K562 (cell line): ENCODE results near the gene RNF152. TPM values are rescaled to one million over a fixed set of nuclear protein-coding genes. Genes with fewer than 3 reads are reported as not detected.

Experiments used
- ATAC-seq: fragments of 200-7000 bp; cut with Tn5 transposase; 3 replicates; pipeline ENCODE4 v1.9.1; 2020; ENCODE audit warnings: moderate library complexity
- BruUV-seq: library from RNA; stranded (reverse); fragments of 400-500 nt; replicated peaks from 2 replicates; lab custom pipeline; 2021; lab: Mats Ljungman, UMichigan
- CTCF ChIA-PET: fragments of 300-600 bp; formaldehyde crosslinking; extraction: SDS; loops from one replicate; lab custom pipeline; 2021; ENCODE audit warnings: low intra/inter-chr PET ratio; lab: Yijun Ruan, JAX
- POLR2A ChIA-PET: fragments of 300-600, 350-650 bp; sonication (Branson Sonifier 250); formaldehyde crosslinking; extraction: SDS; loops from one replicate; lab custom pipeline; 2021; ENCODE audit warnings: antibody characterized with exemption, inconsistent platforms; lab: Yijun Ruan, JAX
- DNase-seq, 4 experiments: peaks; one replicate each; pipeline versions ENCODE4 v3.0.0 to v3.0.0-alpha.2; 2011 to 2018; ENCODE audit warnings: low spot score in 3 of 4, mixed read lengths in 3 of 4; ENCODE audit errors: extremely low read depth in 1 of 4
- FAIRE-seq: peaks from 2 replicates; lab custom pipeline; 2011; peaks lifted over from hg19 to GRCh38; lab: Jason Lieb, UNC
- H2AFZ ChIP-seq: 2 replicates; pipeline ENCODE4 v1.6.0; 2011; ENCODE audit warnings: low read depth, low read length, control low read depth, inconsistent platforms
- H3K27ac ChIP-seq: fragments of 200-600 bp; 3 replicates; pipeline ENCODE4 v1.8.0; 2011; ENCODE audit warnings: low read depth, mild to moderate bottlenecking, control low read depth, inconsistent platforms, low read length, moderate library complexity, mixed read lengths; ENCODE audit errors: extremely low read depth
- H3K27me3 ChIP-seq, 2 experiments: fragments of 300-600 bp in 1 of 2; 2 replicates in 1 of 2; 3 replicates in 1 of 2; pipeline versions ENCODE4 v1.6.0 to v1.8.0; 2011; ENCODE audit warnings: inconsistent platforms in 2 of 2, low read length in 2 of 2, mild to moderate bottlenecking in 1 of 2, mixed read lengths in 1 of 2, moderate library complexity in 1 of 2; ENCODE audit not compliant: control insufficient read depth in 2 of 2, insufficient read depth in 2 of 2
- H3K36me3 ChIP-seq: fragments of 300-600 bp; 3 replicates; pipeline ENCODE4 v1.8.0; 2011; ENCODE audit warnings: mild to moderate bottlenecking, low read length, inconsistent platforms; ENCODE audit not compliant: control insufficient read depth, insufficient read depth
- H3K4me1 ChIP-seq, 2 experiments: fragments of 200-600 bp in 1 of 2; replicated peaks in 1 of 2; 2 replicates in 1 of 2; 3 replicates in 1 of 2; pipeline versions ENCODE4 v1.5.1 to v1.8.0; 2011; ENCODE audit warnings: inconsistent platforms in 2 of 2, low read length in 2 of 2, mild to moderate bottlenecking in 1 of 2, mixed read lengths in 1 of 2, moderate library complexity in 1 of 2; ENCODE audit not compliant: control insufficient read depth in 2 of 2, insufficient read depth in 2 of 2
- H3K4me2 ChIP-seq: 2 replicates; pipeline ENCODE4 v1.6.1; 2011; ENCODE audit warnings: low read length, control low read depth, inconsistent platforms, mixed read lengths; ENCODE audit not compliant: insufficient read depth
- H3K4me3 ChIP-seq: fragments of 200-600 bp; sonication (generic), shearing (Covaris generic); 2 replicates; pipeline ENCODE4 v1.5.1; 2016; ENCODE audit warnings: control low read depth, inconsistent platforms
- H3K79me2 ChIP-seq: fragments of 200-600 bp; 3 replicates; pipeline ENCODE4 v1.8.0; 2011; ENCODE audit warnings: low read length, inconsistent platforms; ENCODE audit not compliant: control insufficient read depth, insufficient read depth
- H3K9ac ChIP-seq, 2 experiments: 2 replicates each; pipeline versions ENCODE4 v1.6.0 to v1.6.1; 2011; ENCODE audit warnings: low read depth in 2 of 2, low read length in 2 of 2, control low read depth in 1 of 2, inconsistent platforms in 1 of 2, mild to moderate bottlenecking in 1 of 2, mixed read lengths in 1 of 2; ENCODE audit not compliant: insufficient read depth in 1 of 2
- H3K9me1 ChIP-seq: one replicate; pipeline ENCODE4 v1.6.0; 2011; ENCODE audit warnings: inconsistent platforms, mild to moderate bottlenecking, low read length, moderate library complexity; ENCODE audit not compliant: control insufficient read depth, insufficient read depth
- H3K9me3 ChIP-seq: replicated peaks from 2 replicates; pipeline ENCODE4 v1.5.1; 2011; ENCODE audit warnings: low read depth, low read length, inconsistent platforms; ENCODE audit not compliant: control insufficient read depth, insufficient read depth
- H4K20me1 ChIP-seq: replicated peaks from 2 replicates; pipeline ENCODE4 v1.6.1; 2011; ENCODE audit warnings: low read length, inconsistent platforms, mixed read lengths; ENCODE audit not compliant: control insufficient read depth, insufficient read depth
- ATF7 ChIP-seq: fragments of 450-650 bp; IDR thresholded peaks from 2 replicates; pipeline ENCODE4 v1.7.1; 2014; ENCODE audit warnings: mild to moderate bottlenecking, moderate library complexity
- CCNT2 ChIP-seq: IDR thresholded peaks from 2 replicates; pipeline ENCODE4 v1.6.1; 2011; ENCODE audit warnings: borderline replicate concordance, low read depth, mild to moderate bottlenecking, moderate library complexity, mixed read lengths, low read length; ENCODE audit not compliant: insufficient read length; ENCODE audit errors: extremely low read depth
- CREBBP ChIP-seq: IDR thresholded peaks from one replicate; pipeline ENCODE4 v1.6.1; 2012; ENCODE audit warnings: low read depth, mild to moderate bottlenecking, control low read depth, inconsistent platforms, low read length
- ELF4 ChIP-seq: fragments of 450-650 bp; formaldehyde crosslinking; IDR thresholded peaks from 2 replicates; pipeline ENCODE4 v1.4.0; 2022; ENCODE audit warnings: missing genetic modification characterization
- GATA2 ChIP-seq: sonication (generic); formaldehyde crosslinking; IDR thresholded peaks from 2 replicates; pipeline ENCODE4 v1.4.0; 2020; ENCODE audit warnings: mild to moderate bottlenecking, missing genetic modification reagents
- GTF2A2 ChIP-seq: IDR thresholded peaks from 2 replicates; pipeline ENCODE4 v1.6.1; 2016; ENCODE audit warnings: mild to moderate bottlenecking, missing genetic modification characterization, missing compliant biosample characterization
- NCOA2 ChIP-seq, 2 experiments: fragments of 450-650 bp; IDR thresholded peaks; 2 replicates each; pipeline ENCODE4 v1.6.1; 2018; ENCODE audit warnings: mild to moderate bottlenecking in 2 of 2, moderate library complexity in 1 of 2; ENCODE audit not compliant: partially characterized antibody in 2 of 2
- SAFB2 ChIP-seq: fragments of 200-400 bp; formaldehyde crosslinking; IDR thresholded peaks from 2 replicates; pipeline ENCODE4 v1.6.1; 2018; ENCODE audit warnings: borderline replicate concordance, low read length, low read depth, moderate library complexity; ENCODE audit not compliant: severe bottlenecking
- SRSF3 ChIP-seq: fragments of 200-400 bp; formaldehyde crosslinking; IDR thresholded peaks from 2 replicates; pipeline ENCODE4 v1.6.1; 2016; ENCODE audit warnings: mild to moderate bottlenecking, low read length, moderate library complexity; ENCODE audit not compliant: insufficient read depth
- ZC3H11A ChIP-seq: IDR thresholded peaks from 2 replicates; pipeline ENCODE4 v1.6.1; 2012; ENCODE audit warnings: low read depth, low read length, improper control_type of control experiment
- WGBS: fragments of 100-300 bp; shearing (Covaris generic); methylation state at CpG from one replicate; pipeline ENCODE4 v1.1.6; 2016; ENCODE audit warnings: low coverage, mixed read lengths; ENCODE audit not compliant: insufficient coverage; ENCODE audit errors: missing lambda C conversion rate; 5-methylcytosine and 5-hydroxymethylcytosine counted together
- in situ Hi-C: fragments of 300-500 bp; cut with MboI; formaldehyde crosslinking; loops from 4 replicates; pipeline ENCODE4 v1.15.0; 2018; ENCODE audit warnings: inconsistent platforms, mixed read lengths
- intact Hi-C: fragments of 100-400 bp; cut with micrococcal nuclease; formaldehyde crosslinking; loops from 2 replicates; pipeline ENCODE4 v1.14.2; 2022
- polyA plus RNA-seq, 8 experiments: library from polyadenylated mRNA; depleted of rRNA in 4 of 8; stranded (reverse) in 5 of 8; unstranded in 3 of 8; fragments of >200 nt; fragmentation: Nextera tagmentation in 2 of 8; fragmentation: Illumina TruSeq in 1 of 8; extraction: Ambion mirVana in 2 of 8; extraction: Trizol in 1 of 8; gene quantifications; 2 replicates each; pipeline versions ENCODE4 v1.2.1 to v1.2.3, GENCODE V29; 2011 to 2014; ENCODE audit warnings: inconsistent platforms in 1 of 8, missing spikeins in 1 of 8
- total RNA-seq, 7 experiments: library from RNA; depleted of rRNA in 6 of 7; stranded (reverse); fragments of >200 nt in 6 of 7; fragmentation: Illumina TruSeq in 2 of 7; extraction: Trizol in 2 of 7; gene quantifications; 2 replicates each; pipeline versions ENCODE4 v1.2.1 to v1.2.3, GENCODE V29; 2011 to 2021; ENCODE audit warnings: low replicate concordance in 1 of 7
- TF ChIP-seq, protein P1 (sequence below): fragments of 450-650 bp; formaldehyde crosslinking; IDR thresholded peaks from 2 replicates; pipeline ENCODE4 v1.4.0; 2022; ENCODE audit warnings: mild to moderate bottlenecking, moderate library complexity
- TF ChIP-seq, protein P2 (sequence below): fragments of 450-650 bp; IDR thresholded peaks from 2 replicates; pipeline ENCODE4 v1.6.1; 2016; ENCODE audit warnings: mild to moderate bottlenecking
- TF ChIP-seq, protein P3 (sequence below): sonication (generic); formaldehyde crosslinking; IDR thresholded peaks from 2 replicates; pipeline ENCODE4 v1.8.1; 2023; ENCODE audit warnings: mild to moderate bottlenecking, missing genetic modification reagents, moderate library complexity
- TF ChIP-seq, protein P4 (sequence below), 2 experiments: fragments of 450-650 bp in 1 of 2; IDR thresholded peaks; 2 replicates each; pipeline ENCODE4 v1.6.1; 2011 to 2017; ENCODE audit warnings: low read depth in 2 of 2, antibody characterized with exemption in 1 of 2, borderline replicate concordance in 1 of 2, low read length in 1 of 2, mild to moderate bottlenecking in 1 of 2, mixed read lengths in 1 of 2; ENCODE audit not compliant: control insufficient read depth in 1 of 2

The RNF152 gene
- total and polyA plus RNA-seq, 9 of the 15 experiments (the other 6 are each of a cell fraction or from before 2014, with no cell fraction given): 0.04 to 0.05 TPM; not detected in 7

DNA sequence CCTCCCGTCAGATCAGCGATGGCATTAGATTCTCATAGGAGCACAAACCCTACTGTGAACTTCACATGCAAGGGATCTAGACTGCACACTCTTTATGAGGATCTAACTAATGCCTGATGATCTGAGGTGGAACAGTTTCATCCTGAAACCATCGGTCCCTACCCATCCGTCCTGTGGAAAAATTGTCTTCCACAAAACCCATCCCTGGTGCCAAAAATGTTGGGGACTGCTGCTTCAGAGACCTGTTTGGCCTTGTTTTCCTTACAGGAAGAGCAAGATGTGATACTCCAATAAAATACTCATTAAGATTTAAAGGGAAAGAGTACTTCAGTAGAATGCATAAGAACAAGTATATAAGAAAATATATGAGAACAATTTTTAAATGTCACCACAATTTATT is 71.1 kb downstream of the RNF152 start (continued):
- TF ChIP-seq, protein P1, sequence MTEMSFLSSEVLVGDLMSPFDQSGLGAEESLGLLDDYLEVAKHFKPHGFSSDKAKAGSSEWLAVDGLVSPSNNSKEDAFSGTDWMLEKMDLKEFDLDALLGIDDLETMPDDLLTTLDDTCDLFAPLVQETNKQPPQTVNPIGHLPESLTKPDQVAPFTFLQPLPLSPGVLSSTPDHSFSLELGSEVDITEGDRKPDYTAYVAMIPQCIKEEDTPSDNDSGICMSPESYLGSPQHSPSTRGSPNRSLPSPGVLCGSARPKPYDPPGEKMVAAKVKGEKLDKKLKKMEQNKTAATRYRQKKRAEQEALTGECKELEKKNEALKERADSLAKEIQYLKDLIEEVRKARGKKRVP (CRISPR knock-in tag): no peak
- TF ChIP-seq CCNT2 (no peak), NCOA2 (IDR thresholded peaks at IDR 0.05; ENCODE audit: partially characterized antibody in 2 of 2) (no peak), ZC3H11A (no peak), GATA2 (CRISPR knock-in tag) (no peak), SRSF3 (no peak), GTF2A2 (tag) (no peak)
- TF ChIP-seq, protein P2, sequence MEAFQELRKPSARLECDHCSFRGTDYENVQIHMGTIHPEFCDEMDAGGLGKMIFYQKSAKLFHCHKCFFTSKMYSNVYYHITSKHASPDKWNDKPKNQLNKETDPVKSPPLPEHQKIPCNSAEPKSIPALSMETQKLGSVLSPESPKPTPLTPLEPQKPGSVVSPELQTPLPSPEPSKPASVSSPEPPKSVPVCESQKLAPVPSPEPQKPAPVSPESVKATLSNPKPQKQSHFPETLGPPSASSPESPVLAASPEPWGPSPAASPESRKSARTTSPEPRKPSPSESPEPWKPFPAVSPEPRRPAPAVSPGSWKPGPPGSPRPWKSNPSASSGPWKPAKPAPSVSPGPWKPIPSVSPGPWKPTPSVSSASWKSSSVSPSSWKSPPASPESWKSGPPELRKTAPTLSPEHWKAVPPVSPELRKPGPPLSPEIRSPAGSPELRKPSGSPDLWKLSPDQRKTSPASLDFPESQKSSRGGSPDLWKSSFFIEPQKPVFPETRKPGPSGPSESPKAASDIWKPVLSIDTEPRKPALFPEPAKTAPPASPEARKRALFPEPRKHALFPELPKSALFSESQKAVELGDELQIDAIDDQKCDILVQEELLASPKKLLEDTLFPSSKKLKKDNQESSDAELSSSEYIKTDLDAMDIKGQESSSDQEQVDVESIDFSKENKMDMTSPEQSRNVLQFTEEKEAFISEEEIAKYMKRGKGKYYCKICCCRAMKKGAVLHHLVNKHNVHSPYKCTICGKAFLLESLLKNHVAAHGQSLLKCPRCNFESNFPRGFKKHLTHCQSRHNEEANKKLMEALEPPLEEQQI: no peak

DNA sequence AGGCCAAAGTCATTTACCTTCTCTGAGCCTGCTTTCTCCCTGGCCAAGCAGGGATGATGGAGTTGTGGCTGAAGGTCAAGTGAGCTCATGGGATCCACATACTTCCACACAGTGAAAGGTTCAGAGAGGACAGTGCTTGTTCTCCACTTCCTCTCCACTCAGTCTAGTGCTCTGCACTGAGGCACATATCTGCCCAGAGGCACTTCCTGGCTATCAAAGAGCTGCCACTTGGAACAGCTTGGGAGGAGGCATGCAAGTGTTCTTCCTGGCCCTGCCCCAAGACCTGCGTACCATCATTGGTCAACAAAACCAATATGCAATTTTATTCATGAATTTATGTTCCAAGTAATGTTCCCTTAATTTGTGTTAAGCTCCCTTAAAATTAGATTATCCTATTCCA is 71.9 kb downstream of the RNF152 start:
- WGBS: 15% methylated on average over 1 of the region's 1 CpG
- POLR2A ChIA-PET: no interaction called here
- no peaks in the 10 kb centered on the region for H3K4me1 ChIP-seq
- CTCF ChIA-PET: no interaction called here
- H3K9me1 ChIP-seq: no peaks in the 10 kb centered on the region
- ATAC-seq (no peak), FAIRE-seq (no peak), DNase-seq (no peak)
- H3K27ac ChIP-seq: no peak overlapping the region
- in situ Hi-C loops (no loop called here), intact Hi-C loops (no loop called here)
- no peak overlapping the region for H2AFZ ChIP-seq
- no peaks in the 10 kb centered on the region for H3K9me3 ChIP-seq
- BruUV-seq: no TSS peak
- H4K20me1 ChIP-seq: no peaks in the 10 kb centered on the region
- H3K36me3 ChIP-seq: no peaks in the 10 kb centered on the region
- H3K4me3 ChIP-seq: no peak overlapping the region
- H3K4me2 ChIP-seq: no peak overlapping the region
- H3K27me3 ChIP-seq: peaks cover 0 to 5% of the 10 kb centered on the region in 2 experiments; a peak in 1 of 5 replicates
- no peak overlapping the region for H3K9ac ChIP-seq
- H3K79me2 ChIP-seq: no peaks in the 10 kb centered on the region
- TF ChIP-seq CREBBP: no peak
- TF ChIP-seq, protein P3, sequence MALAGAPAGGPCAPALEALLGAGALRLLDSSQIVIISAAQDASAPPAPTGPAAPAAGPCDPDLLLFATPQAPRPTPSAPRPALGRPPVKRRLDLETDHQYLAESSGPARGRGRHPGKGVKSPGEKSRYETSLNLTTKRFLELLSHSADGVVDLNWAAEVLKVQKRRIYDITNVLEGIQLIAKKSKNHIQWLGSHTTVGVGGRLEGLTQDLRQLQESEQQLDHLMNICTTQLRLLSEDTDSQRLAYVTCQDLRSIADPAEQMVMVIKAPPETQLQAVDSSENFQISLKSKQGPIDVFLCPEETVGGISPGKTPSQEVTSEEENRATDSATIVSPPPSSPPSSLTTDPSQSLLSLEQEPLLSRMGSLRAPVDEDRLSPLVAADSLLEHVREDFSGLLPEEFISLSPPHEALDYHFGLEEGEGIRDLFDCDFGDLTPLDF (CRISPR knock-in tag): no peak
- no peak for TF ChIP-seq SAFB2
- TF ChIP-seq, protein P4, sequence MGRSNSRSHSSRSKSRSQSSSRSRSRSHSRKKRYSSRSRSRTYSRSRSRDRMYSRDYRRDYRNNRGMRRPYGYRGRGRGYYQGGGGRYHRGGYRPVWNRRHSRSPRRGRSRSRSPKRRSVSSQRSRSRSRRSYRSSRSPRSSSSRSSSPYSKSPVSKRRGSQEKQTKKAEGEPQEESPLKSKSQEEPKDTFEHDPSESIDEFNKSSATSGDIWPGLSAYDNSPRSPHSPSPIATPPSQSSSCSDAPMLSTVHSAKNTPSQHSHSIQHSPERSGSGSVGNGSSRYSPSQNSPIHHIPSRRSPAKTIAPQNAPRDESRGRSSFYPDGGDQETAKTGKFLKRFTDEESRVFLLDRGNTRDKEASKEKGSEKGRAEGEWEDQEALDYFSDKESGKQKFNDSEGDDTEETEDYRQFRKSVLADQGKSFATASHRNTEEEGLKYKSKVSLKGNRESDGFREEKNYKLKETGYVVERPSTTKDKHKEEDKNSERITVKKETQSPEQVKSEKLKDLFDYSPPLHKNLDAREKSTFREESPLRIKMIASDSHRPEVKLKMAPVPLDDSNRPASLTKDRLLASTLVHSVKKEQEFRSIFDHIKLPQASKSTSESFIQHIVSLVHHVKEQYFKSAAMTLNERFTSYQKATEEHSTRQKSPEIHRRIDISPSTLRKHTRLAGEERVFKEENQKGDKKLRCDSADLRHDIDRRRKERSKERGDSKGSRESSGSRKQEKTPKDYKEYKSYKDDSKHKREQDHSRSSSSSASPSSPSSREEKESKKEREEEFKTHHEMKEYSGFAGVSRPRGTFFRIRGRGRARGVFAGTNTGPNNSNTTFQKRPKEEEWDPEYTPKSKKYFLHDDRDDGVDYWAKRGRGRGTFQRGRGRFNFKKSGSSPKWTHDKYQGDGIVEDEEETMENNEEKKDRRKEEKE (IDR thresholded peaks at IDR 0.05; ENCODE audit: borderline replicate concordance in 1 of 2, control insufficient read depth in 1 of 2, low read depth in 2 of 2, low read length in 1 of 2): no peak
- TF ChIP-seq ATF7: no peak
- no peak for TF ChIP-seq ELF4 (CRISPR knock-in tag)
